NCI-H2227 (cell line): ENCODE measurements around the gene ATP11A.

Experiments used
- DNase-seq: peaks from one replicate; lab custom pipeline; 2025; ENCODE audit not compliant: unreplicated experiment; lab: John Stamatoyannopoulos, UW

The ATP11A gene

DNA sequence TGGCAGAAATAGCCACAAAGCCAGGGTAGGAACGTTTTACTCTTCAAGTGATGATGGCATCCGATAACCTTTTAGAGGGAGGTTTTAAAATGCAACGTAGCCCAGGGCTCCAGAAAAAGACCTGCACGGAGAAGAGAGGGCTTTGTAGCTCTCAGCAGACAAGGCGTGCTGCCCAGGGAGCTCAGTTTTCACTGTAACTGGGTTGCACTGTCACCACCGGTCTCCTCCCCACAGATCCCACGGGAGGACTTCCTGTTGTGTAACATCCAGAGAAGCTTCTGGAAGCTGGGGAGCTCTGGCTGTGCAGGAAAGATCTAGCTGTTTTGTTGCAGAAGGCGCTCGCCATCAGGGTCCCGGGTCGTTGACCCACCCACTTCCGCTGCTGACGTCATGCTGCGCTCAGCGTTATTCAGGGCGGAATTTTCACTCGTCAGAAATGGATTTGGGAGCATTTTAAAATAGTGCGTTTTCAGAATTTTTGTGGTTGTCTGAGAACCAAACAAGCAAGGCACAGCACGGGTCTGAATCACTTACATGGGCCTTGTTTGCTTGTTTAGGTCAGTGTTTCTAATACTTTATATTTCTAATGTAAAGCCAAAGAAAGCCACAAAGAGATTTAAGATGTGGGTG, 50.8 kb downstream of the ATP11A start:
- no peak for DNase-seq

DNA sequence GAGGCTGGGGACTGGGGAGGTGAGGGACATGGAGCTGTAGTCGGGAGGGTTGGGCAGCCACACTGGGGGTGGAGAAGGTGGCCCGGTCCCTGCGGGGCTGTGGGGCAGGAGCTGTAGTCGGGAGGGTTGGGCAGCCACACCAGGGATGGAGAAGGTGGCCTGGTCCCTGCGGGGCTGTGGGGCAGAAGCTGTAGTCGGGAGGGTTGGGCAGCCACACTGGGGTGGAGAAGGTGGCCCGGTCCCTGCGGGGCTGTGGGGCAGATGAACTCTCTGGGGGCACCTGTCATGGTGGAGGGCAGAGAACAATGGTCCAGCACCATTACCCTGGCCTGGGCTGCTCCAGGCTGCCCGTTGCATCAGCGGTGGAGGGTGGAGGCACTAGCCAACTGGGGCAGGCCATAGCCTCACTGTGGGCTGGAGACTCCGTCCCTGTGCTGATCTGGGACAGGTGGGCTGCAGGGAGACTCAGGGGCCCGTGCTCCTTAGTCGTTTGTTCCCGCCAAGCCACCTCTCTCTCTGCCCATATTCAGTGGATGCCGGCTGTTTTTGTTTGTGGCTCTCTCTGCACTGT, 51.4 kb downstream of the ATP11A start:
- DNase-seq, result no peak

DNA sequence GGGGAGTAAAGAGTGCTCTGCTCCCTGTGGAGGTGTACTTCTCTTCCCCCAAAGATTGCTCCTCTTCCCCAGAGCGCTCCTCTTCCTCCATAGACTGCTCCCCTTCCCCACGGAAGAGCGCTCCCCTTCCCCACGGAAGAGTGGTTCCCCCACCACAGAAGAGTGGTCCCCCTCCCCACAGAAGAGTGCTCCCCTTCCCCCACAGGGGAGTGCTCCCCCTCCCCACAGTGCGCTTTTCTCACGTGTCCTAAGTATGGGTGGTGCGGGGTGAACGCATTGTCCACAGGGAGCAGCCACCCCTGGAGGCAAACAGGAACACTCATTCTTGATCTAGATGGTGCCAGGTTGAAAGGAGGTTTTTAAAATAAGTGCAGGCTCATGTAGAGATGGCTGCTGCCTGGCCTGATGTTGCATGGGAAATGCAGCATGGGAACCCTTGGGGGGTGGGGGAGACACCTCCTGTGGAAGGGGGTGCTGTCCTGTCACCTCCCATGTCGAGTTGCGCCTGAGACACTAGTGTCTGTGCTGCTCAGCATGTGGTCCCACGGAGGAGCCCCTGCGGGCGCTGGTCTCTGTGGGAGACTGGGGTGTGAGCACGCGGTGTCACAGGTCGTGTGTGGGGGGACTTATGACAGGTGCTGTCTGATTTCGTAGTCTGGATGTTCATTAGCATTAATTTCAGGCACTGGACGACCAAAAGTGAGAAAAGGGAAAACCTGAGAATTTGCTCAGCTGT, 52.2 kb downstream of the ATP11A start:
- no peak for DNase-seq

DNA sequence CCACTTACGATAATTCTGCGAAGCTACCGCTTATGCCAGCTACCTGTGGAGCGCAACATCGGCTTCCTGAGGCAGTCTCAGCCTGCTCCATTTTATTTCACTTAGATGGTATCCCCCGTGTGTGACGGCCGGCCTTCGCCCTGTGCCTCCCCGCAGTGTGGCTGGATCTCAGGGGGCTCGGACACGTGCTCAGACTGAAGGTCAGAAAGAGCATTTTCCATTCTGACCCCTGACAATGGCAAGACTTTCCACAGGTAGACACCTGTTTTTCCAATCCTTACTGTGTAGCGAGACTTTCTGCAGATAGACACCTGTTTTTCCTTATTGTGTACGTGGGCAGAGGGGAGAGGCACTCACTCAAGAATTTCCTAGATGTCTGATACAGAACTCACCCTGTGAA, 52.7 kb downstream of the ATP11A start:
- DNase-seq, result no peak

- DNase-seq, result no peak
Observed at GRCh38 chr13:112743451-112744167, 53.8 kb downstream of the ATP11A start.

GRCh38 chr13:112744168-112745021, 54.6 kb downstream of the ATP11A start:
- no peak for DNase-seq

GRCh38 chr13:112746044-112746443, 56.2 kb downstream of the ATP11A start:
- DNase-seq, result no peak

GRCh38 chr13:112747256-112747655, 57.4 kb downstream of the ATP11A start:
- no peak for DNase-seq

DNA sequence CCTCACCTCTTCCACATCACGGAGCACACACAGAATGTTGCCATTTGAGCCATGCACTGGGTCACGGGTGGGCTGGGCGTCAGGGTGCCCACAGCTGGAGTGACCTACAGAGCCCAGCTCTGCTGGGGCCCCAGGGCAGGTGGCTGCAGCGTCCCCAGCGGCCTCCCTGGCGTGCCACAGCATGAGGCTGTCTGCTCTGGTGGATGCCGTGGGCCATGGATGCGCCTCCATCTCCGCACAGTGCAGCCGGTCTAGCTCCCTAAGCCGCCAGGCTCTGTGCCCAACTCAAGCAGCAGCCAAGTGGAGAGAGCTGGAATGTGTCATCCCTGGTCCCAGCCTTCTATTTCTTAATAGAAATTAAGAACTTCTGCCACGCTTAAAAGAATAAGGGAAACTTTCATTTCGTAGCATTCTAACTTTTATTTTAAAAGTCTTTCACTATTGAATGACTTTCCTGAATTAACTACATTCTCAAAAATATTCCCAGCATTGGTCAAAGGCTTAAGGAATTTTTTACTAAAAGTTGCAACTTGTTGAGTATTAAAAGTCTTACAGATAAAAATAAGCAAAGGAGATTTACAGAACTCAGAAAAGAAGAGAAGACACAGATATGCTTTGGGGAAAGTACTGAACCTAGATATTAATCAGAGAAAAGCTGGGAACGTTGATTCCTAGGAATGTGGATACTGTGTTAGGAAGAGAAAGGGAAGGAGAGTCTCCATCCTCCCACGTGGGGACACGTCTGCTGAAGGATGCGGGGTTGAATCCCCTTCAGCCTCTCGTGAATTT, 59.3 kb downstream of the ATP11A start:
- no peak for DNase-seq

GRCh38 chr13:112750570-112750969, 60.7 kb downstream of the ATP11A start:
- DNase-seq, result no peak

DNA sequence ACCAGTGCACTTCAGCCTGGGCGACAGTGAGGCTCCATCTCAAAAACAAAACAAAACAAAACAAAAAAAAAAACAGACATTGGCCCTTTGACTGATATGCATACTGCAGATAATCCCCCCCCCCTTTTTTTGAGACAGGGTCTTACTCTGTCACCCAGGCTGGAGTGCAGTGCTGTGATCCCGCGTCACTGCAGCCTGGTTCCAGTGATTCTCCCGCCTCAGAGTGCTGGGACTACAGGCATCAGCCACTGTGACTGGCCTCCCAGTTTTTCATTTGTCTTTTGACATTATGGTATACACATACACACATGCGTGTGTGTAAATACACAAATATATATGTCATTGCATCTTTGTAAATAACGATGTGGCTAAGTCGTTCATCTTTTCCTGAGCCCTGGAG, 61.8 kb downstream of the ATP11A start:
- no peak for DNase-seq

GRCh38 chr13:112752211-112752610, 62.4 kb downstream of the ATP11A start:
- DNase-seq, result no peak

DNA sequence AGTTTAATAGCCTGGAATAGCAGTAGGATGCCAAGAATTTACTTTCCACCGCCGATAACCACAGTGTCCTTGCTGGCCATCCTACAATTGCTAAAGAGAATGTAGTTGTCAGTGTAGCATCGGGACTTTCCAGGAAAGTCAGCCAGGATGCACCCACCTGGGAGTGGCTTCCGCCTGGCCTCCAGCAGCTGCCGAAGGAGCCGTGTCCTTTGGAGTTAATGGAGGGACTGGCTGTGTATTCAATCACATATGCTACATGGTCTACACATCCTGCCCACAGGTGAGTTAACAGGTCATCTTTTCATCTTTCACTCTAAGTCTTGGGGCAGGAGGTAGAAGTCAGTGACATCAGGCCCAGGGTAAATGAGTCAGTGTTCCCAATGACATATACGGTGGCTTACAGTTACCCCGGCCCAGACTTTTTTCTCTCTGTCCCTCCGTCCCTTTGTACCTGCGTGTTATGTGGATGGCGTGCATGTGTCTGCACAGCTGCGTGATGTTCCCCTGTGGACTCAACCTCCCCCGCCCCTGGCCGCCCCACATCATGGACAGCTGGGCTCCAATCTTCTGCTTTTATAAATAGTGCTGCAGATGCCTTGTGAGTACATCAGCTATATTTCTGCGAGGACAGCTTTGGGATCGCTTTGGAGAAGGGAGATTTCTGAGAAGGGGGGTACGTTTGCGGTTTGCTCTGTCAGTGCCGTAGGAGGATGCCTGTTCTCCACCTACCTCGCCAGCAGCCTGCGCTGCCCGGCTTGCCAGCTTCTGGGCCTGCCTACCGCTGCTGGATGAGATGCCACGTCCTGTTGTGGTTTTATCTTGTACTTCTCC, 63.1 kb downstream of the ATP11A start:
- no peak for DNase-seq

DNA sequence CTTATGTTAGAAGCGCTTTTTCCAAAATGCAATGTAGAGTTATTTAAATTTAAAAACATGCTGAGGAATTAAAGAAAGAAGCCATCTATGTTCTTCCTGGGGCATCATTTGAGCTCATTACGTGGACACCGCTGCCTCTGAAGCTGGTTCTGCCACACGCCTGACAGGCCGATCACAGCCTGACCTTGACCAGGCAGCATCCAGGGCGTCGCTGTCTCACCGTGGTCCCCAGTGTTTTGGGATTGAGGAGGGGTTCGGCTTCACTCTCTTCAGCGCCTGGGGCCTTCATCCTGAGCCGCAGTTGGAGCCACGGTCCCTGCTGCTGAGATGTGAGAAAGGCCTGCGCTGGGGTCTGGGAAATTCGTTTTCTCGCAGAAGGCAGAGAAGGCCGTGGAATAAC, 64.0 kb downstream of the ATP11A start:
- no peak for DNase-seq

DNA sequence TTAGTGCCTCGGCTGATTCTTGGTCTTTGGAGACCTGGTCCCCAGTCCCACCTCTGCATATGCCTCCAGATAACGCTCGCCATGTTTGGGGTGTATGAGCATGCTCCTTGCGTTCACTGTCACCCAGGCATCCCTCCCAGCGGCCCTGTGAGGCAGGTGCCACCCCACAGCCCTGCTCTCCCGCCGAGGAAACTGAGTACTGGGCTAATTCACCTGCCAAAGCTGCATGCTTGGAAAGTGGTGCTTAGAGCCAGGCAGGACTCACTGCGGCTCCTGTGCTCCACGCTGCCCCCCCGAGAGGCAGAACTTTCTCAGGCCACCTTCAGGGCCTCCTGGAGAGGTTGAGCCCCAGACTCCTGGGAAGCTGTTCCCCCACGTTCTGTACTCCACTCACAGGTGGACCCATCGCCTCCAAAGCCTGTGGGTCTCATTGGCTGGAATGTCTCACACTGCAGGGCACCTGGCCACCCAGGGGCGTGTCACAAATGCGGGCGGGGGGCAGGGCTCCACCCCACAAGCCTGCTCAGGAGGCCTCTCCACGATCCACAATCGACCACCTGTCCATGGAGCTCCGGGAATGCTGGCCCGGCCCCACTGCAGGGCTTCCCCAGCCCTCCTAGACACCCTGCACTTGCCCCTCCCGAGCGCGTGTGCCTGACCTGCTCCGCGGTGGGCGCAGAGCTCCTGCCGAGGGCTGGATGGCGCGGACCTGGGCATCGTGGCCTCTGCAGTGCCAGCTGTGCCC, 64.6 kb downstream of the ATP11A start:
- no peak for DNase-seq

- DNase-seq, result no peak
Observed at GRCh38 chr13:112755331-112755730, 65.5 kb downstream of the ATP11A start.

GRCh38 chr13:112756081-112756480, 66.2 kb downstream of the ATP11A start:
- DNase-seq, result no peak

- DNase-seq, result no peak
Observed at GRCh38 chr13:112756511-112756966, 66.7 kb downstream of the ATP11A start.
